Loucy (cell line): Measurements from ENCODE around the gene CDH4.

Source experiments
- CTCF ChIP-seq: fragments of 200-600 bp; sonication (generic); conservative IDR thresholded peaks from 2 replicates; pipeline ENCODE4 v1.5.1; 2014; ENCODE audit warnings: mild to moderate bottlenecking, antibody characterized with exemption, low read length
- EZH2phosphoT487 ChIP-seq: fragments of 200-600 bp; IDR thresholded peaks from 2 replicates; pipeline ENCODE4 v1.6.1; 2018; ENCODE audit warnings: antibody characterized with exemption, mild to moderate bottlenecking, moderate library complexity, borderline replicate concordance

GRCh38 chr20:61922936-61923335 is 670.9 kb downstream of the CDH4 start:
- TF ChIP-seq CTCF, result no peak
- TF ChIP-seq EZH2phosphoT487, result no peak
